BLaER1 (cell line): ENCODE results near the gene NUB1.

Source experiments
- H3K27ac ChIP-seq: shearing (Covaris generic); formaldehyde crosslinking; 2 replicates; pipeline ENCODE4 v1.8.1; 2022
- H3K27me3 ChIP-seq: shearing (Covaris generic); formaldehyde crosslinking; 2 replicates; pipeline ENCODE4 v1.8.1; 2022
- H3K36me3 ChIP-seq: shearing (Covaris generic); formaldehyde crosslinking; 2 replicates; pipeline ENCODE4 v1.8.1; 2022
- H3K4me1 ChIP-seq: shearing (Covaris generic); formaldehyde crosslinking; 2 replicates; pipeline ENCODE4 v1.8.1; 2022
- H3K4me2 ChIP-seq: shearing (Covaris generic); formaldehyde crosslinking; 2 replicates; pipeline ENCODE4 v1.8.1; 2022
- H3K4me3 ChIP-seq: shearing (Covaris generic); formaldehyde crosslinking; 2 replicates; pipeline ENCODE4 v1.8.1; 2022
- H3K9ac ChIP-seq: shearing (Covaris generic); formaldehyde crosslinking; 2 replicates; pipeline ENCODE4 v1.8.1; 2022
- H3K9me3 ChIP-seq: shearing (Covaris generic); formaldehyde crosslinking; 2 replicates; pipeline ENCODE4 v1.8.1; 2022
- H4K20me1 ChIP-seq: shearing (Covaris generic); formaldehyde crosslinking; 2 replicates; pipeline ENCODE4 v1.8.1; 2022
- Cebpa-rat ChIP-seq: shearing (Covaris generic); IDR thresholded peaks from 2 replicates; pipeline ENCODE4 v1.8.1; 2022

Gene NUB1

DNA sequence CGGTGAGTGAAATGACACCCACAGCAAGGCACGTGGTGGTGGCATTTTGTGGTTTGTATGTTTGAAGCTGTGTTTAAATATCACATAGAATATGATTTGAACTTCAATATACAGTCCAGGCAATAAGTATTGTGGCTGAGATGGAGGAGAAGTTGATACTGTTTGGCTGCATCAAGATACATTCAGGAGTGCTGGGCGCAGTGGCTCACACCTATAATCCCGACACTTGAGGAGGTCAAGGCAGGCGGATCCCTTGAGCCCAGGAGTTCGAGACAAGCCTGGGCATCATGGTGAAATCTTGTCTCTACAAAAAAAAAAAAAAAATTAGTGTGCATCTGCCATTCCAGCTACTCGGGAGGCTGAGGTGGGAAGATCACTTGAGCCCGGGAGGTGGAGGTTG, 35.2 kb upstream of the NUB1 start:
- no peak overlapping the region for H3K9ac ChIP-seq
- H3K4me3 ChIP-seq, result no peak overlapping the region

DNA sequence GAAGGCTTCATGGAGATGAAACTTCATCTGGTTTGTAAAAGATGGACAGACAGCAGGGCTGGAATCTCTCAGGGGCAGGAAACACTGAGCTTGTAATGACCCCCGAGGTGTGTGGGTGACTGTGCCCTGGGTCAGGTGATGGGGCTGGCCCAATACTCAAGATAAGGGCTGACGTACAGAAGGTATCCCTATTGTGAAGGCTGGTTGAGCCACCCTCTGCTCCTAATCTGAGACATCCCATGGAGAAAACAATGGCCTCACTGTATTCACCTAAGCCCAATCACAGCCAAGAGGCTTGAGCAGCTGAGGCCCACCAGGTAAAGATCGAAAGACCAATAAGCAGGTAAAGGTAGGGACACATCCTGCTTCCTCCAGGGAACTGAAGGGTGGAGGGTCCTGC, 34.8 kb upstream of the NUB1 start:
- H3K4me1 ChIP-seq, result no peaks in the 10 kb centered on the region; the same call in 1 of the 2 replicates
- H3K9ac ChIP-seq, result no peak overlapping the region
- H3K4me2 ChIP-seq, result no peak overlapping the region
- H3K4me3 ChIP-seq, result no peak overlapping the region
- peaks cover 7% of the 10 kb centered on the region; the same call in 1 of the 2 replicates for H3K27me3 ChIP-seq
- H3K36me3 ChIP-seq, result no peaks in the 10 kb centered on the region
- no peaks in the 10 kb centered on the region for H4K20me1 ChIP-seq
- peaks cover 7% of the 10 kb centered on the region; the same call in 1 of the 2 replicates for H3K9me3 ChIP-seq
- no peak for TF ChIP-seq Cebpa-rat
- H3K27ac ChIP-seq, result no peak overlapping the region

More for the DNA sequence above, 35.2 kb upstream of the NUB1 start:
- Histone ChIP-seq H4K20me1 (no peaks in the 10 kb centered on the region), H3K4me1 (no peaks in the 10 kb centered on the region; the same call in 1 of the 2 replicates), H3K36me3 (no peaks in the 10 kb centered on the region), H3K27me3 (peaks cover 7% of the 10 kb centered on the region; the same call in 1 of the 2 replicates), H3K9me3 (peaks cover 3% of the 10 kb centered on the region; the same call in 1 of the 2 replicates), H3K27ac (no peak overlapping the region), H3K4me2 (no peak overlapping the region)
- TF ChIP-seq Cebpa-rat, result no peak

DNA sequence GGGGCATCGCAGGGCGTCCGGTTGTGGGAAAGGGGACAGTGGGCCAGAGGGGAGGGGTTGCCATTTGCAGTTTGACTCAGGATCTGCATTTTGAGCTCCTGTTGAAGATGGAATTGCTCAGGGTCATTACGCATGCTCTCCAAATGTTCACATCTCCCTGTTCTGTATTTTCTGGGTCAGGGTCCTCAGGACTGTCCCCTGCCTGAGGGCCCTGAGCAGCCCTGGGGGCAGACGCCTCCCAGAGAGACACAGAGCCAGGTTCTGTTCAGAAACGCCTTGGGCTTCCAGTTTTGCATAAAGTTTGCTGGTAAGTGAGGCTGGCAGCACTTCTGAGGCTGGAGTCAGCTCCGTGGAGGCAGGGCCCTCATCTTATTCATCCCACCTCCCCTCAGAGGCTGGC, 34.1 kb upstream of the NUB1 start:
- no peaks in the 10 kb centered on the region for H4K20me1 ChIP-seq
- no peaks in the 10 kb centered on the region; the same call in 1 of the 2 replicates for H3K4me1 ChIP-seq
- H3K27ac ChIP-seq, result no peak overlapping the region
- H3K9me3 ChIP-seq, result peaks cover 11% of the 10 kb centered on the region; the same call in 1 of the 2 replicates
- no peak overlapping the region for H3K4me2 ChIP-seq
- H3K27me3 ChIP-seq, result peaks cover 7% of the 10 kb centered on the region; the same call in 1 of the 2 replicates
- no peak overlapping the region for H3K4me3 ChIP-seq
- no peaks in the 10 kb centered on the region for H3K36me3 ChIP-seq
- H3K9ac ChIP-seq, result no peak overlapping the region
- no peak for TF ChIP-seq Cebpa-rat

DNA sequence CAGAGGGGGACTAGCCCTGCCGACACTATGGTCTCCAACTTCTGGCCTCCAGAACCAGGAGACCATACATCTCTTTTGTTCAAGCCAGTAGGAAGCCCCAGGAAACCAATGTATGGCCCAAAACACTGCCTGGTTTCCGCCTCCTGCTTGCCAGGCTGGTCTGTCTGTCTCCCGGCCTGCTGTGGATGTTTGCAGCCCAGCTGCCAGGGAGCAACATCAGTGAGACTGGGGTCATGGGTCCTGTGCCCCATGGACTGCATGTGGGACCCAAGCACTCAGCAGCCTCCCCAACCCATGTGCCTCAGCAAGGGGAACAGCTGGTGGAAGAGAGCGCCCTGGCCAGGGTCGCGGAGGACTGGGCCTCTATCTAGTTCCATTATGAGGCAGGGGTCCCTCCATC, 33.4 kb upstream of the NUB1 start:
- H3K4me2 ChIP-seq, result no peak overlapping the region
- no peaks in the 10 kb centered on the region; the same call in 1 of the 2 replicates for H3K4me1 ChIP-seq
- no peak overlapping the region for H3K27ac ChIP-seq
- H3K9me3 ChIP-seq, result peaks cover 11% of the 10 kb centered on the region; the same call in 1 of the 2 replicates
- H3K36me3 ChIP-seq, result no peaks in the 10 kb centered on the region
- TF ChIP-seq Cebpa-rat, result no peak
- no peak overlapping the region for H3K9ac ChIP-seq
- no peak overlapping the region for H3K4me3 ChIP-seq
- H3K27me3 ChIP-seq, result peaks cover 4% of the 10 kb centered on the region; the same call in 1 of the 2 replicates
- H4K20me1 ChIP-seq, result no peaks in the 10 kb centered on the region

DNA sequence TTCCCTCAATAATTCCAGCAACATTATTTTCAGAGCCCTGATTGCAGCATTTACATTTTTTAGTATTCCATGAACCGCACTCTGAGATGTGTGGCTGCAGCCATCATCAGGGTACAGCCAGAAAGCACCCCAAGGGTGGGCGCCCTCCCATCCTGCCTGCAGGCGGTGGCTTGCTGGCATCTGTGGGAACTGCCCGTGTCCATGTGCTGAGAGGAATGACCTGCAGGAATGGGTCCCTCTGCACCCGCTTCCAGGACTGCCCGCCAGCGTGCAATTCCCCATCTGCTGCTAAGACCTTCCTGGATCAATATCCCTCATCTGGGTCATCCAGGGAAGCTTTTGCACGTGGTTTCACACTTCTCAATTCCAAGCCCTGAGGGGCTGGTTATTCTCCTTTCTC, 32.8 kb upstream of the NUB1 start:
- no peaks in the 10 kb centered on the region for H3K4me1 ChIP-seq
- H3K4me3 ChIP-seq, result no peak overlapping the region
- no peak overlapping the region for H3K27ac ChIP-seq
- H4K20me1 ChIP-seq, result no peaks in the 10 kb centered on the region
- H3K9ac ChIP-seq, result no peak overlapping the region
- peaks cover under 1% of the 10 kb centered on the region; the same call in 1 of the 2 replicates for H3K27me3 ChIP-seq
- peaks cover 11% of the 10 kb centered on the region; the same call in 1 of the 2 replicates for H3K9me3 ChIP-seq
- no peak overlapping the region for H3K4me2 ChIP-seq
- no peaks in the 10 kb centered on the region for H3K36me3 ChIP-seq
- TF ChIP-seq Cebpa-rat, result no peak

DNA sequence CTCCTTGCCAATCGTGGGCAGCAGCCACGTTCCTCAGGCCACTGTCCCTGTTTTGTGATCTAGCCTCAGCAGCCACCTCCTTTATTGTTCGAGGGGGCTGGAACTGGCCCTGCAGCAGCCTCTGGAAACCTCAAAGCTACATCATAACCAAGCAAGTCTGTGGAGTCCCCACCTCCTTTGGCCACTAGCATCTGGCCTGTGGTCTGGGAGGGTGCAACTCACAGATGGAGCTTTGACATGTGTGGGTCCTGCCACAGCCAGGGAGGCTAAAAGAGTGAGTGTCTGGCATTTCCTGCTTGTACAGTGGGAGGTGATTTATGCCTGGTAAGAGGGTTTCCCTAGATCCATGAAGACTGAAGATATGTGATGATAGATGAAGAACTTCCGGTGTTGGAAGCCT, 32.3 kb upstream of the NUB1 start:
- Histone ChIP-seq H4K20me1 (no peaks in the 10 kb centered on the region), H3K36me3 (no peaks in the 10 kb centered on the region), H3K9ac (no peak overlapping the region), H3K27ac (no peak overlapping the region), H3K9me3 (peaks cover 11% of the 10 kb centered on the region; the same call in 1 of the 2 replicates), H3K4me2 (no peak overlapping the region), H3K4me3 (no peak overlapping the region), H3K4me1 (no peaks in the 10 kb centered on the region), H3K27me3 (no peaks in the 10 kb centered on the region)
- no peak for TF ChIP-seq Cebpa-rat

DNA sequence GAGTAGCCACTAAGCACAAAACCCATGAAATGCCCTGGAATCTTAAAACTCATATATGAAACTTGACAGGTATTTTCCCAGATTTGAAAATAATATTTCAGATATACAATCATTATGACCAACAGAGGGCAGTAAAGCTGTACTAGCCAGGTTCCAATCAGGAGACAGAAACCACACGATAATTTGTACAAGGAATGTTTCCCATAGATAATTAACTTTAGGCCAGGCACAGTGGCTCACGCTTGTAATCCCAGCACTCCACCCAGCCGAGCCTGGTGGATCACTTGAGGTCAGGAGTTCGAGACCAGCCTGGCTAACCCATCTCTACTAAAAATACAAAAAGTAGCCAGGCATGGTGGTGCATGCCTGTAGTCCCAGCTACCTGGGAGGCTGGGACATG, 31.0 kb upstream of the NUB1 start:
- Histone ChIP-seq H3K4me2 (no peak overlapping the region), H3K27ac (no peak overlapping the region), H3K9me3 (peaks cover 11% of the 10 kb centered on the region; the same call in 1 of the 2 replicates), H3K9ac (no peak overlapping the region), H3K27me3 (no peaks in the 10 kb centered on the region), H3K36me3 (no peaks in the 10 kb centered on the region), H3K4me3 (no peak overlapping the region), H3K4me1 (no peaks in the 10 kb centered on the region), H4K20me1 (no peaks in the 10 kb centered on the region)
- no peak for TF ChIP-seq Cebpa-rat

DNA sequence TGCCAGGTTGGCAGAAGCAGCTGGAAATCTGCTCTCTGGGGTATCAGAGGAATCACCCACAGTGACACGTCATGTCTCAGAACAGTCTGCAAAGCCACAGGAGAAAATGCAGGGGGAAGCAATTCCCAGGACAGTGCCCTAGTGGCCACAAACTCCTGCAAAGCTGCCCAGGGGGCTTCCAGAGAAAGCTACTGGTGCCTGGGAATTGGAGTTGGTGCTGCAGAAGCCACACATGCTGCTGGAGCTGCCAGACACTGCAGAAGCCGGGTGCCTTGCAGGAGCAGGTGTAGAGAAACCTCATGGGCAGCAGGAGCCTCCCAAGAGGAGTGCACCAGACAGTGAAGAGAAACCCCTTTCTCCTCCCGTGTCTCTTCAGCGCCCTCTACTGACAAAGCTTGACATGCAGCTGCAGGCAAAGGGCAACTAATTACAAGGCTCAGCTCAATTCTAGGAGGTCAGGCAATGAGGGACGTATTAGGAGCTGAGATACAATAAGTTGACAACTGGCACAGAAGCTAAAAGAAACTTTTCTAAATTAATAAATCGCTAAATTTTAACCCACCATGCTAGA, 30.2 kb upstream of the NUB1 start:
- peaks cover 11% of the 10 kb centered on the region; the same call in 1 of the 2 replicates for H3K9me3 ChIP-seq
- H3K4me2 ChIP-seq, result no peak overlapping the region
- H3K27me3 ChIP-seq, result no peaks in the 10 kb centered on the region
- H3K4me3 ChIP-seq, result no peak overlapping the region
- H3K36me3 ChIP-seq, result no peaks in the 10 kb centered on the region
- no peak for TF ChIP-seq Cebpa-rat
- H3K27ac ChIP-seq, result no peak overlapping the region
- no peaks in the 10 kb centered on the region for H4K20me1 ChIP-seq
- no peak overlapping the region for H3K9ac ChIP-seq
- H3K4me1 ChIP-seq, result no peaks in the 10 kb centered on the region

DNA sequence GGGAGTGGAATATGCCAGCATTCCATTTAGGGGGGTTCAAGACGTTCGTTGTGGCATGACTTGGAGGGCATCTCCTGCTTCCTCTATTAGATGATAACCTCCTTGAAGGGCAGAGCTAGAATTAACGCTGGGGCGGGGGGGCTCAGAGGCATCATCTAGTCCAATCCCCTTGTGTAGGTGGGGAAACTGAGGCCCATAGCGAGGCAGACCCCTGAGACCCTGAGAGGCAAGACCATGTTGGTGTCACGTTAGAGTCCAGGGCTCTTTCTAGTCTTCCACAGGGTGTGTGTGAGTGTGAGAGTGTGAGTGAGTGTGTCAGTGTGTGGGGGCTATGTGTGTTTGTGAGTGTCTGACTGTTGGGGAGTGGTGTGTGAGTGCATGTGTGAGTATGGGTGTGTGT, 29.3 kb upstream of the NUB1 start:
- Histone ChIP-seq H4K20me1 (no peaks in the 10 kb centered on the region), H3K27me3 (no peaks in the 10 kb centered on the region), H3K4me2 (no peak overlapping the region), H3K4me1 (no peaks in the 10 kb centered on the region), H3K36me3 (no peaks in the 10 kb centered on the region), H3K9me3 (peaks cover 11% of the 10 kb centered on the region; the same call in 1 of the 2 replicates), H3K9ac (no peak overlapping the region), H3K27ac (no peak overlapping the region), H3K4me3 (no peak overlapping the region)
- TF ChIP-seq Cebpa-rat, result no peak

DNA sequence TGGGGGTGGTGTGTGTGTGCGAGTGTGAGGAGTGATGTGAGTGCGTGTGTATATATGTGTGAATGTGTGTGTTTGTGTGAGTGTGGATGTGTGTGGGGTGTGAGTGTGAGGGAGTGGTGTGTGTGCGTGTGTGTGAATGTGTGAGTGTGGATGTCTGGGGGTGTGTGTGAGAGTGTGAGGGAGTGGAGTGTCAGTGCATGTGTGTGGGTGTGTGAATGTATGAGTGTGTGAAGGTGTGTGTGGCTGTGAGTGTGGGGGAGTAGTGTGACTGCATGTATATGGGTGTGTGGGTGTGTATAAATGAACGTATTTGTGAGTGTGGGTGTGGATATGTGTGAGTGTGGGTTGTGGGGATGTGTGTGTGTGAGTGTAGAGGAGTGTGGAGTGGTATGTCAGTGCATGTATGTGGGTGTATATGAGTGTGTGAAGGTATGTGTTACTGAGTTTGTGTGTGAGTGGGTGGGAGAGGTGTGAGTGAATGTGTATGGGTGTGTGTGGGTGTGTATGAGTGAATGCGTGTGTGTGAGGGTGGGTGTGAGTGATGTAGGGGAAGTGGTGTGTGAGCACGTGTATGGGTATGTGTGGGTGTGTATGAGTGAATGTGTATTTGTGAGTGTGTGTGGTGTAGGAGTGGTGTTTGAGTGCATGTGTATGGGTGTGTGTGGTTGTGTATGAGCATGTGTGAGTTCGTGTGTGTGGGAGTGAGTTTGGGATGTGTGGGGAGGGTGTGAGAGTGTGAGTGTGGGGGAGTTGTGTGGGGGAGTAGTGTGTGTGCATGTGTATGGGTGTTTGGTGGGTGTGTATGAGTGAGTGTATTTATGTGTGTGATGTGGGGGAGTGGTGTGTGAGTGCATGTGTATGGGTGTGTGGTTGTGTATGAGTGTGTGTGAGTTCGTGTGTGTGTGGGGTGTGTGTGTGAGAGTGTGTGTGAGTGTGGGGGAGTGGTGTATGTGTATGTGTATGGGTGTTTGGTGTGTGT, 28.5 kb upstream of the NUB1 start:
- Histone ChIP-seq H3K9me3 (peaks cover 11% of the 10 kb centered on the region; the same call in 1 of the 2 replicates), H3K27ac (no peak overlapping the region), H3K36me3 (no peaks in the 10 kb centered on the region), H3K9ac (no peak overlapping the region), H3K4me1 (no peaks in the 10 kb centered on the region), H3K27me3 (no peaks in the 10 kb centered on the region), H4K20me1 (no peaks in the 10 kb centered on the region), H3K4me2 (no peak overlapping the region), H3K4me3 (no peak overlapping the region)
- TF ChIP-seq Cebpa-rat, result no peak
